ENCODE data around the gene PXN. TPM values are rescaled to one million over a fixed set of nuclear protein-coding genes. Genes with fewer than 3 reads are reported as not detected.
"Not testable (repeated sequence)": the region's sequence is repeated elsewhere in the genome, so short reads cannot be mapped to it uniquely, and the experiment has no call there.

PXN gene
- total RNA-seq, 1 donor from 2014 or later: 54.5 TPM

DNA sequence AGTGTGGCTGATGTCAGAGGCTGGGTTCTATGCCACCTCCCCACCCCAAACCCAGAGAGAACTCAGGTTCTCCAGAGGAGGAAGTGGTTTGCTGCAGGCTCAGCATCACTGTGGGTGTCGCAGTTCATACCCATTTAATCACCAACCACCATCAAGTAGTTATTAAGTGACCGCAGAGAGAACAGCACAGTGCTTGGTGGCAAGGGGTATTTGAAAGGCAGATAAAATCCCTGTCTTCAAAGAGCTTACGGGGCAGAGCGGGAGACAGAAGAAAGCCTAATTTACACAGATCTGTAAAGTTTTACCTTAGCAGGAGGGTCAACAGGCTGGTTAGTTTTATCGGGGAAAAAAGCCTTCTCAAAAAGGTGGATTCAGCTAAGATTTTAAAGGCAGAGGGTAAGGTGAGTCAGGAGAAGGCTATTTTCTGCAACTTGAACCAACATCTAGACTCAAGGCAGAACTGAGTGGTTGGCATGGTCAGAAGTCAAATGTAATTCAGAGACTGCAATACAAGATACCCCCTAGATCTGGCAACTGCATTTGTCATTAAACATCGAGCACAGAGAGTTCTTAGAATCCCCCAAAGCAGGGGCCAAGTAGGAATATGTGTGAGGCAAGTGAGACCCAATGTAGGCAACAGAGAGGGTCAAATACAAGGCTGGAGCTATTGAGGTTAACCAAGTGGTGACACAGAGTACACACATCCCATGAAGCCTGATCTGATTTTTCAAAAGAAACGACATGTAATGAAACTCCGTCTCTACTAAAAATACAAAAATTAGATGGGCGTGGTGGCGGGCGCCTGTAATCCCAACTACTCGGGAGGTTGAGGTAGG is 13.2 kb downstream of the PXN start:
- Mint-ChIP-seq H3K27me3 (ENCODE audit: low read depth) (no peaks in the 10 kb centered on the region), H3K27ac (ENCODE audit: unreplicated experiment) (no peak overlapping the region), H3K4me1 (peaks cover 21% of the 10 kb centered on the region), H3K9me3 (no peaks in the 10 kb centered on the region), H3K4me3 (no peak overlapping the region), H3K36me3 (ENCODE audit: low read depth) (peaks cover 2% of the 10 kb centered on the region)
- TF ChIP-seq, protein P1, sequence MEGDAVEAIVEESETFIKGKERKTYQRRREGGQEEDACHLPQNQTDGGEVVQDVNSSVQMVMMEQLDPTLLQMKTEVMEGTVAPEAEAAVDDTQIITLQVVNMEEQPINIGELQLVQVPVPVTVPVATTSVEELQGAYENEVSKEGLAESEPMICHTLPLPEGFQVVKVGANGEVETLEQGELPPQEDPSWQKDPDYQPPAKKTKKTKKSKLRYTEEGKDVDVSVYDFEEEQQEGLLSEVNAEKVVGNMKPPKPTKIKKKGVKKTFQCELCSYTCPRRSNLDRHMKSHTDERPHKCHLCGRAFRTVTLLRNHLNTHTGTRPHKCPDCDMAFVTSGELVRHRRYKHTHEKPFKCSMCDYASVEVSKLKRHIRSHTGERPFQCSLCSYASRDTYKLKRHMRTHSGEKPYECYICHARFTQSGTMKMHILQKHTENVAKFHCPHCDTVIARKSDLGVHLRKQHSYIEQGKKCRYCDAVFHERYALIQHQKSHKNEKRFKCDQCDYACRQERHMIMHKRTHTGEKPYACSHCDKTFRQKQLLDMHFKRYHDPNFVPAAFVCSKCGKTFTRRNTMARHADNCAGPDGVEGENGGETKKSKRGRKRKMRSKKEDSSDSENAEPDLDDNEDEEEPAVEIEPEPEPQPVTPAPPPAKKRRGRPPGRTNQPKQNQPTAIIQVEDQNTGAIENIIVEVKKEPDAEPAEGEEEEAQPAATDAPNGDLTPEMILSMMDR (conservative IDR thresholded peaks at IDR 0.05): no peak
- DNase-seq (ENCODE audit: low read depth, low spot score): no peak

DNA sequence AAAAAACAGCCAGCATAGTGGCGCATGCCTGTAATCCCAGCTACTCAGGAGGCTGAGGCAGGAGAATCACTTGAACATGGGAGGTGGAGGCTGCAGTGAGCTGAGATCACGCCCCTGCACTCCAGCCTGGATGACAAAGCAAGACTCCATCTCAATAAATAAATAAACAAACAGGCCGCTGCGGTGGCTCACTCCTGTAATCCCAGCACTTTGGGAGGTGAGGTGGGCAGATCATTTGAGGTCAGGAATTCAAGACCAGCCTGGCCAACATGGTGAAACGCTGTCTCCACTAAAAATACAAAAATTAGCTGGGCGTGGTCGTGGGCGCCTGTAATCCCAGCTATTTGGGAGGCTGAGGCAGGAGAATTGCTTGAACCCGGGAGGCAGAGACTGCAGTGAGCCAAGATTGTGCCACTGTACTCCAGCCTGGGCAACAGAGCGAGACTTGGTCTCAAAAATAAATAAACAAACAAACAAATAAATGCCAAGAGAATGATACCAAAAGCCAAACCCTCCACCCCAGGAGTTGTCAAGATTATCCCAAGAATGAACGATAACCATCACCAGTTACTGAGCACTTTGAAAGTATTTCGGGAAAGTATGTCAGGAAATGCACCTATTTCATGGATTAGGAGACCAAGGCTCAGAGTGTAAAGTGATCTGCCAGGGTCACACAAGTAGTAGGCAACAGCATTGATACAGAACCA is 14.0 kb downstream of the PXN start:
- not testable (repeated sequence) for H3K36me3 Mint-ChIP-seq (ENCODE audit: low read depth); H3K9me3 Mint-ChIP-seq; H3K27ac Mint-ChIP-seq (ENCODE audit: unreplicated experiment); DNase-seq (ENCODE audit: low read depth, low spot score); H3K4me3 Mint-ChIP-seq; H3K27me3 Mint-ChIP-seq (ENCODE audit: low read depth)
- H3K4me1 Mint-ChIP-seq: peaks cover 17% of the 10 kb centered on the region

DNA sequence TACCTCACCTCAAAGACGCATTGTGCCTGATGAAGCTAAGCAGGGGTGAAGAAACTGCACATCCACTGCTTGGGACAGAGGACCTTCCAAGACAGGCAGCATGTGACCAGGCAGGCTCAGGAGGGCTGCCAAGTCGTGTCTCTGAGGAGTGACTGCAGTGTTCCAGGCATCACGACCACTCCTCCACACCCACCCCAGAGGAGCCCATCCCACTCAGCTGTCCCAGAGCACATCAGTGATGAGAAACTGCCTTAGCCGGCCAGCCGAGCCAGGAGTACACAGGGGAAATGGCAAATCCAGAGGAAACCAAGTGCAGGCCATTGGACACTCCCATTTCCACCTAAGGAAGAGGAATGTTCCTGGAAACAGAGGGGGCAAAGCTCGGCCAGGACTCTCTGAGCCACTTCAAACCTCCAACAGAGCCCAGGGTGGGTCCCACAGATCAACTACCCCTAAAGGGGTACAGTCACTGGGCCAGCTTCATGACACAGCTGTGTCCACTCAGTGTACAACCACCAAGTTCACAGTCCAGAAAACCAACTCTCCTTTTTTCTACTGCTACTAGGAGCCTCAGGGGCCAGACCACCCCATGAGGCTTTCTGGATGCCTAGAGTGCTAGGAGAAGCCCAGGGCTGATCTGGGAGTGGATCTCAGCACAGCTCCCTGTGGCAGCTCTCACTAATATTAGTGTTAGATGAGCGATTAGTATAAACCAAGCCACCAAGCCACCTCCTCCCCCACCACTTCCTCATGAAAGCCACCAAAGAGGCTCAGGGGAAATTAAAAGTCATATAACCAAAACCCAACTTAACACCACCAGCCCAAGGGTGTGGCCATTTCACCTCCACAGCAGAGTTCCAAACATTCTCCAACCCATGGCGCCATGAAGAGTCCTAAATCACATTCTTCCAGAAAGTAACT is 15.4 kb downstream of the PXN start:
- TF ChIP-seq, protein P1 (conservative IDR thresholded peaks at IDR 0.05): no peak
- H3K36me3 Mint-ChIP-seq (ENCODE audit: low read depth): peaks cover 2% of the 10 kb centered on the region
- H3K4me1 Mint-ChIP-seq: peaks cover 20% of the 10 kb centered on the region
- no peak overlapping the region for H3K27ac Mint-ChIP-seq (ENCODE audit: unreplicated experiment)
- H3K4me3 Mint-ChIP-seq: no peak overlapping the region
- DNase-seq (ENCODE audit: low read depth, low spot score): no peak
- H3K27me3 Mint-ChIP-seq (ENCODE audit: low read depth): no peaks in the 10 kb centered on the region
- H3K9me3 Mint-ChIP-seq: no peaks in the 10 kb centered on the region

DNA sequence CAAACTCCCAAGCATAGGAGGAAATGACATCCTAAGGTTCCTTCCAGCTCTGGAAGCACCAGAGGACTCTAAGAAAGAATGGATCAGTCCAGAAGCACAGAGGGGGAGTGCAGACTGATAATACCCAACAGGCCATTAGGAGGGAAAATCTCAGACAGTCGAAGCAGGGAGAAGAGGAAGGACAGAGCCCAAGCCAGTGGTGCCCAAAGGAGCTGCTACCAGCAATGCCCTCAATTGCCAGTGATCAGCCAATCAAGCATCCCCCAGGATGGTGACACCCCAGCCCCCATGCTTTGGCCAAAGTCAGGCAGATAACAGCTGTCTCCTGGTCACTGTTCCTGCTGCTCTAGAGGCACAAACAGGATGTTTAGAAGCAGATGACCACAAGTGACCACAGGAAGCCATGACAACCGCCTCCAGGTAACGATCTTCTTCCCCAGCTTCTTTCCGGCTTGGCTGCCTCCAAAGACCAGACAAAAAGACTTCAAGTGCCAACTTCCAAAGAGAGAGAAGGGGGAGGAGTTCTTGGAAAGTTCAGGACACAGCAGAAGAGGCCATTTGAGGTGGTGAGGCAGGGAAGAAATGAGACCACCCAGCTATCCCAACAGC is 16.2 kb downstream of the PXN start:
- TF ChIP-seq, protein P1 (conservative IDR thresholded peaks at IDR 0.05): no peak
- H3K9me3 Mint-ChIP-seq: no peaks in the 10 kb centered on the region
- H3K4me3 Mint-ChIP-seq: no peak overlapping the region
- H3K27me3 Mint-ChIP-seq (ENCODE audit: low read depth): no peaks in the 10 kb centered on the region
- H3K27ac Mint-ChIP-seq (ENCODE audit: unreplicated experiment): no peak overlapping the region
- DNase-seq (ENCODE audit: low read depth, low spot score): no peak
- peaks cover 2% of the 10 kb centered on the region for H3K36me3 Mint-ChIP-seq (ENCODE audit: low read depth)
- peaks cover 20% of the 10 kb centered on the region for H3K4me1 Mint-ChIP-seq

DNA sequence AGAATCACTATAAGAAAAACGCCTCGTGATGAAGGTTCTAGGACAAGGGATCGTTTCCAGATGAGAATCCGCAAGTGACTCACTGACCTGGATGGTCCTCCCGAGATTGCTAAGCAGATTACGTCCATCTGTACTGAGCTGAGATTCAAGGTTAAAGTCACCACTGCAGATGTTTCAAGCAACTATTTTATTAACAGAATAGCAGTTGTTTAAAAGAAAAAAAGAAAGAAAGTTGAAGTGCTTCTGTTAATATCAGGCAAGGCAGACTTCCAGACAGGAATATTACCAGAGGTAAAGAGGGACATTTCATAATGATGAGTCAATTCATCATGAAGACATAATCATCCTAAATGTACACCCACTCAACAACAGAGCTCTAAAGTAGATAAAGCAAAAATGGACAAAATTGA is 17.9 kb downstream of the PXN start:
- no peaks in the 10 kb centered on the region for H3K9me3 Mint-ChIP-seq
- H3K36me3 Mint-ChIP-seq (ENCODE audit: low read depth): no peaks in the 10 kb centered on the region
- peaks cover 25% of the 10 kb centered on the region for H3K4me1 Mint-ChIP-seq
- no peaks in the 10 kb centered on the region for H3K27me3 Mint-ChIP-seq (ENCODE audit: low read depth)
- no peak overlapping the region for H3K27ac Mint-ChIP-seq (ENCODE audit: unreplicated experiment)
- no peak overlapping the region for H3K4me3 Mint-ChIP-seq
- TF ChIP-seq, protein P1 (conservative IDR thresholded peaks at IDR 0.05): no peak
- no peak for DNase-seq (ENCODE audit: low read depth, low spot score)

Measured in neural crest cell (in vitro differentiated cells).